ENCODE results near the gene ABCA8.

ABCA8 gene

GRCh38 chr17:68943123-68943811 lies 11.9 kb downstream of the ABCA8 start:
- no peak for DNase-seq (ENCODE audit: low spot score)

DNA sequence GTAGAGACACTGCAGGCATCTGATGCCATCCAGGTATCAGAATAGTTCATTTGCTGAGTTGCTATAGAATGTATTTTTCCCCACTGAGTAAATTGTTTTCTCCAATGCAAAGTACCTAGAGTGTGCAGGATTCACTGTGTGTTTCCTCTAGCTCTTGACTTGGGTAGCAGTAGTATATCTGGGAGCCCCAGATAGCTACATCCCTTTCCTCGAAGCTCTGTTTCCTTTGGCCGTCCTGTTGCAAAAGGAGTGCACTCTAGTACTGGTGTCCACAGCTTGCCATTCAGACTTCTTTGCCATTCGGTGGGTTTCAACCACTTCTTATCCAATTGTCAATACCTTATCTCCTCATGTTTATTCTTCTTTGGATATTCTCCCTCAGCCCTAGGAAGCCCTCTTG lies 12.8 kb downstream of the ABCA8 start:
- DNase-seq (ENCODE audit: low spot score) = no peak

DNA sequence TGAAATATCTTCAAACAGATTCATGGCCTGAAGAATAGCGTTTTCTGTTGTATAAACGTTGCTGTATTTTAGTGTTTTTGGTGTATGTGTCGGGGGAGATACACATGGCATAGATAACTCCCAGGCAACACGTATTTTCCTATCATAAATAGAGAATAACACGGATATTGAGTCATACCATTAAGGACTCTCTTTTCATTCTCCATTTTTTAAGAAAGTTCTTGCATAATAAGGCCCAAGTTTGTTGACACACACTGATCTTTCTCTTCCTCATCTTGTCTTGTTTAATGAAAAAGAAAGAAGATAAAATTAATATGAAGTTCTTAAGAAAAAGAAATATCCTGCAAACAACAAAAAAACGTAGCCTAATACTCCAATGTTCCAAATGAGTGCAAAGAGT lies 13.4 kb downstream of the ABCA8 start:
- DNase-seq (ENCODE audit: low spot score) = no peak

DNA sequence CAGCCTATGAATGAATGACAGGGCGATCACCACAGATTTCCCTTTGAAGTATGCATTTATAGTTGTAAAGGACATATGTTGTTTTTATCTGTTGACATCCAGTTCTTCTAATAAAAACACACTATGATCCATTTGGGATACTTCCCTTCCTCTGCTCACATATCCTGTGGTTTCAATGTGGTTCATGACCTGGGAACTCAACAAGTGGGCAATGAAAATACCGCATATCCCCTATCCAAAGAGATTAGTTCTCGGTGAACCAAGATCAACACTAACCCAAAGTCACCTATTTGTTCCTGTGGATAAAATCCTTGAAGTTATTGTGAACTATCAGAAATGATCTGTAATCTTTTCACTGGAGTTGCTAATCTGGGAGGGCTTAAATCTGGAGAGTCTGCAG lies 16.0 kb downstream of the ABCA8 start:
- DNase-seq (ENCODE audit: low spot score) = no peak

DNA sequence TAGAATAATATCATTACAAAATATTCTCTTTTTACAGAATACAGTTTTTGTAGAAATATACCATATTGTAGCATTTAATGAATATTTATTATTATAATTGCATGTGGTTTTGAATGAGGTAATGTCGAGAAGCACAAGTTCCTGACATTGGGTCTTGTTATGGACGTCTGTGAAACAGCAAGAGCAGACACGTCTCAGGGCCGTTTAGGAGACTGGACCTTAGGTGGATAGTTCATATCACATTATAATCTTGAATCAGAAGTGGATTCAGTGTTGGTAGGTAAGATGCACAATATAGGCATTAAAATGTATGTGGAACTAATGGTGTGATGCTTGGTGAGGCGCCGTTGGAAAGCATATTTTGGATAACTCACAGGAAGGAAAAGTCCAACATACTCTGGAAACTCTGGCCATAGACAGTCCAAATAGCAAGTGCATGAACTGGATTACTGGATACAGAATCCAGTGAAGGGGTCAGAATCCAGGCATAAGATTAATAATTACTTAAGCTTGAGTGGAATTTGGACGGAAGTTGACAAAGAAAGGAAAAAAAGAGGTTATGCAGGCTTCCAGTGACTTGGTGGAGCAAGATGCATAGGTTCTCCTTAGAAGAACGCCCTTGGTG lies 17.2 kb downstream of the ABCA8 start:
- DNase-seq (ENCODE audit: low spot score) = no peak

GRCh38 chr17:68927516-68927915 lies 27.7 kb downstream of the ABCA8 start:
- no peak for DNase-seq (ENCODE audit: low spot score)

DNA sequence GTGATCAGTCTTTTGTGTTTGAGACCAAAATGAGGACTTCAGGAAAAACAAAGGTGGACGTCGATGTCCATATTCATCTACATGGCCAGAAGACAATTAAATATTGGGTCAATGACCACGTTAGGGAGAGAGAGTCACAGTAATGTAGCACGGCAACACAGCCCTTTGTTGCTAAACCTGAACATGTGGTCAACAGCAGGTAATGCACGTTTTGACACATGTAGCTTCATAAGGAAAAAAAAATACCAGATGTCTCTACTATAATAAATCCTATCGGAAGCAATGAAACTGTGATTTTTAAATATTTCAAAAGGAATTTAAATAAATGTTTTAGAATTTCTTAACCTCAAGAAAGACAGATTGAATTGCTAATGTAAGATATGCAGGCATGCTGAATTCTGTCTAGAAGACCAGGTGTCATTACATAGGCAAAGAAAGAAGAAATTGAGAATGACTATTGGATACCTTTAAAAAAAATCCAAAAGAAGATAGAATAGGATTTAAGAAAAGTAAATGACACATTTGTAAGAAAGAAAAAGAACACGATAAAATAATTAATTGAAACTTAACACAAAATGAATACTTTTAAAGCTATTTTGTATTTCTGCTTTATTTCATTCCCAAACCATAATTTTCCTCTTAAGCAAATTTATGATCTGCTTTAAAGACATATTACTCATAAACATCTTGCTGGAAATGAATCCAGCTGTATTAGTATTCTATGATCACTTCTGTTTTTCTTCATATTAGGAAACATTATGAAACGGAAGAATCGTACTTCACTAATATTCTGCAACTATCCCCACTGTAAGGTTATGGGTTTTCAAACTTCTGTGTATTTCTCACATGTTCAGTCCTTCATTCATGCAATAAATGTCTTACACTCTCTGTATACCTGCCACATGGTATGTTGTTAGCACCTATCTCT lies 30.1 kb downstream of the ABCA8 start:
- DNase-seq (ENCODE audit: low spot score) = no peak

DNA sequence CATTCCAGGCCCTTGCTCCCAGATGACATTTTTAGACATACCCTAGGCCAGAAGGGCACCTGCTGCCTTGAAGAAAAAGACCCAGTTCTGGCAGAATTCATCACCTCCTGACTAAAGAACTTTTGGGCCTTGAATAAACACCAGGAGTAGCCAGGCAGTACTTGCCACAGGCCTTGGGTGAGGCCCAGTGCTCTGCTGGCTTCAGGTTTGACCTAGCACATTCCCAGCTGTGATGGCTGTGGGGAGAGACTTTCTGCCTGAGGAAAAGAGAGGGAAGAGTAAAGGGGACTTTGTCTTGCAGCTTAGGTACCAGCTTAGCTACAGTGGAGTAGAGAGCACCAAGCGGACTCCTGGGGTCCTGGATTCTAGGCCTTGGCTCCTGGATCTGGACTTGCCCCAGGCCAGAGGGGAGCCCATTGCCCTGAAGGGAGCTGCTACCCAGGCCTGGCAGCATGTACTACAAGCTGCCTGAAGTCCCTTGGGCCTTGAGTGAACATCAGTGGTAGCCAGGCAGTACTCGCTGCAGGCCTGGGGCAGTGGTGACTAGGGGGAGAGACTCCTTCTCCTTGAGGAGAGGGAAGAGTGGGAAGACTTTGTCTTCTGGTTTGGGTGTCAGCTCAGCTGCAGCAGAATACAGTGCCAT lies 44.3 kb downstream of the ABCA8 start:
- DNase-seq (ENCODE audit: low spot score) = no peak

DNA sequence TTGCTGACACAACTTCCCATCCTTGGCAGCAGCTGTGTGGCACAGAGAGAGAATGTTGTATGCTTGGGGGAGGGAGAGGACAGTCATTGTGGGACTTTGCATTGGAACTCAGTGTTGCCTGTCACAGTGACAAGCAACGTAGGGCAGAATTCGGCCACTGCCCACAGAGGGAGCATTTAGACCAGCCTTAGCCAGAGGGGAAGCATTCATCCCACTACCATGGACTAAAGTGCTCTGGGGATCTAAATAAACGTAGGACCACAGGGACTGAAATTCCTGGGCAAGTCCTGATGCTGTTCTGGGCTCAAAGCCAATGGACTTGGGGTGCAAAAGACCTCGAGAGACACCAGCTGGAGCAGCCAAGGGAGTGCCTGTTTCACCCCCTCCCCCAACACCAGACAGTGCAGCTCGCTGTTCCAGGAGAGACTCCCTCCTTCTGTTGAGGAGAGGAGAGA lies 44.9 kb downstream of the ABCA8 start:
- no peak for DNase-seq (ENCODE audit: low spot score)

GRCh38 chr17:68909066-68909465 lies 46.1 kb downstream of the ABCA8 start:
- DNase-seq (ENCODE audit: low spot score) = no peak

GRCh38 chr17:68908045-68908444 lies 47.1 kb downstream of the ABCA8 start:
- no peak for DNase-seq (ENCODE audit: low spot score)

- no peak for DNase-seq (ENCODE audit: low spot score)
These were observed 48.6 kb downstream of the ABCA8 start for GRCh38 chr17:68906638-68907037.

DNA sequence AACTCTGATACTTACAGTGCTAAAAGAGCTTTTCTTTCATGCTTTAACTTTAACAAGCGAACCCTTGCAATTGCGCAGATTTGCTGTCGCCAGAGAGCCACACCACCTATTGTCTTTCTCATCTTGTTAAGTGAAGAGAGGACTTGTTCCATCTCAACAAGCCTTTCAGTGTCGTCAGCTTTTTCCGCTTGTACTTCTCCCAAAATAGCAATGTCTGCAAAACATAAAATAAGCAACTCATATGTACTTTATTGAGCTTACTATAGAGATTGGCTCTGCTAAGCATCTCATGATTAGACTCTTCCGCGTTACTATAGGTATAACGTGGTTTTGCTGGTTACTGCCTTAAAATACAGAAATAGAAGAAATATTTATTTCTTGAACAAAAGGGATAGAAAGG lies 51.9 kb downstream of the ABCA8 start:
- DNase-seq (ENCODE audit: low spot score) = no peak

DNA sequence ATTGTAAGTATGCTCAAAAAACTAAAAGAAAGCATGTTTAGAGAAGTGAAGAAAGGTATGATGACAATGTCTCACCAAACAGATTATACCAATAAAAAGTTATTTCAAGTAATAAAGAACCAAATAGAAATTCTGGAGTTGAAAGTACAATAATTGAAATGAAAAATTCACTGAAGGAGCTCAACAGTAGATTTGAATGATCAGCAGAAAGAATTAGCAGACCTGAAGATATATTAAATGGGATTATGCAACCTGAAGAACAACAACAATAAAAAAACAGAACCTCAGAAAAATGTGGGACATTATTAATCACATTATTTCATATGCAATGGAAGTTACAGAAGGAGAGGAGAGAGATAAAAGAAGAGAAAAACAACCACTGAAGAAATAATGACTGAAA lies 57.6 kb downstream of the ABCA8 start:
- no peak for DNase-seq (ENCODE audit: low spot score)

DNA sequence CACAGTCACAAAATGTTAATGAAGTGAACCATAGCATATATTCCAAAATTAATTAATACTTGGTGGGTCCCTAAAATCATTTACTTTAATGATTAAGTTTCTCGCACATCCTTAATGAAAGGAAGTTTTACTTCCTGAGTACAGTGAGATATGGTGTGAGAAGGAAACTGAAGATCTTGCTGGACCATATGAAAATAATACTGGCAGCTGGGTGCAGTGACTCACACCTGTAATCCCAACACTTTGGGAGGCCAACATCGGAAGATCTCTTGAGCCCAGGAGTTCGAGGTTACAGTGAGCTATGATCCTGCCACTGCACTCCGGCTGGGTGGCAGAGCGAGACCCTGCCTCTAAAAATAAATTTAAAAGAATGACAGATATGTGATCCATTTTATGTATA lies 62.5 kb downstream of the ABCA8 start:
- no peak for DNase-seq (ENCODE audit: low spot score)

- no peak for DNase-seq (ENCODE audit: low spot score)
These were observed 63.0 kb downstream of the ABCA8 start for GRCh38 chr17:68892193-68892592.

- DNase-seq (ENCODE audit: low spot score) = no peak
These were observed 68.8 kb downstream of the ABCA8 start for GRCh38 chr17:68886401-68886800.

- DNase-seq (ENCODE audit: low spot score) = no peak
These were observed 70.3 kb downstream of the ABCA8 start for GRCh38 chr17:68884888-68885287.

DNA sequence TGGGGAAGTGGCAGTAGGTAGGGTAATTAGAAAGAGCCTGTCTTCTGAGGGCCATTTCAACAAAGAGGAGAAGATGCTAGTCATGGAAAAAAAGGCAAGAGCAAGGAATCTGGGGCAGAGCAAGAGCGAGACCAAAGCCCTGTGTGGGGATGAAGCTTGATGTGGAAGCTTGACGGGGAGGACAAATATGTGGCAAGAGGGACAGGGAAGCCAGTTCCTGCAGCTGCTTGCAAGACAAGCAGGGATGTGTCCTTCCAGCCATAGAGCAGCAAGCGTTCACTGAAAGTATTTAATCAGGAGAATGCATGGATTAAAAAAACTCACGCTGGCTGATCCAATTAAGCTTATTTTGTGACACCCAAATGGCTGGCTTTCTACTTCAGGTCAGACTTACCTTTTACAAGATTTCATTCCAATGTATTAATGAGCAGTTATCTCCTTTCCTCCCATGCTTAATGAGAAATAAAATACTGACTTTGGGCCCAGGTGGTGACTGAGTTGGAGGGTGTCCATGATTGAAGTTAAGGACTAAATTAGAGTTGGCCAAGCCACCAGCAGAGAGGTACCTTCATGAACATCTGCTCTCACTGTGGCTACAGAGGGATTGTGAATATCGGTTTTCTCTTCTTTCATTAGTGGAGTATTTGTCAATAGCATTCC lies 76.8 kb downstream of the ABCA8 start:
- no peak for DNase-seq (ENCODE audit: low spot score)

- DNase-seq (ENCODE audit: low spot score) = no peak
These were observed 83.7 kb downstream of the ABCA8 start for GRCh38 chr17:68871447-68871846.

- no peak for DNase-seq (ENCODE audit: low spot score)
These were observed 84.2 kb downstream of the ABCA8 start for GRCh38 chr17:68870976-68871375.

Data from CD4-positive, alpha-beta T cell treated with Interleukin-6 at 100 ng/mL for 8 hours (primary cell).